ENCODE results near the gene OR2J1. TPM values are rescaled to one million over a fixed set of nuclear protein-coding genes. Genes with fewer than 3 reads are reported as not detected.

OR2J1 gene
- total RNA-seq, 1 donor from 2014 or later, result not detected

Other genes with a start within 250 kb of the OR2J1 start
- gene TRIM27, start 175.5 kb upstream of the OR2J1 start, total RNA-seq, result 58.3 and 66.5 TPM in 2 replicates
- gene ZNF311, start 94.2 kb upstream of the OR2J1 start, total RNA-seq, result 1.6 and 2.1 TPM in 2 replicates
- gene OR2W1, start 54.3 kb upstream of the OR2J1 start, total RNA-seq, result not detected in 2 replicates
- not detected in 2 replicates for gene OR2B3, start 12.2 kb upstream of the OR2J1 start, total RNA-seq
- gene OR2J3, start 8.6 kb downstream of the OR2J1 start, total RNA-seq, result not detected in 2 replicates
- gene OR2J2, start 71.4 kb downstream of the OR2J1 start, total RNA-seq, result not detected in 2 replicates
- 0.05 TPM in 1 of 2 replicates, not detected in the other for gene OR14J1, start 202.2 kb downstream of the OR2J1 start, total RNA-seq

Measured in renal cortical epithelial cell (primary cell).